ENCODE data around the gene FILIP1L. TPM values are rescaled to one million over a fixed set of nuclear protein-coding genes. Genes with fewer than 3 reads are reported as not detected.

The FILIP1L gene
- total and polyA plus RNA-seq, 2 of the 8 experiments (the other 6 are each of a cell fraction or from before 2014, with no cell fraction given) = 0.06 to 0.09 TPM

- Histone ChIP-seq H4K91ac (replicated peaks; ENCODE audit: insufficient read length, low read length) (no peak overlapping the region), H2BK120ac (replicated peaks; ENCODE audit: low read depth, low read length) (no peak overlapping the region), H3K27ac (ENCODE audit: low read depth, low read length) (no peak overlapping the region), H3K18ac (ENCODE audit: extremely low read depth, low read length) (no peak overlapping the region), H4K8ac (ENCODE audit: extremely low read depth, insufficient read depth, low read length) (no peak overlapping the region), H3K56ac (replicated peaks; ENCODE audit: insufficient read length, low read depth, low read length) (no peak overlapping the region), H3K23me2 (ENCODE audit: low read depth, low read length) (no peaks in the 10 kb centered on the region), H4K5ac (ENCODE audit: insufficient read length, low read depth, low read length) (no peak overlapping the region), H3K4ac (replicated peaks; ENCODE audit: insufficient read length, low read depth, low read length) (no peak overlapping the region), H3K9ac (replicated peaks in 1 of 4; ENCODE audit: extremely low read depth in 1 of 4, low read depth in 3 of 4, low read length in 3 of 4) (no peak overlapping the region), H3K23ac (ENCODE audit: insufficient read length) (no peak overlapping the region), H3K4me2 (ENCODE audit: insufficient read depth in 1 of 2, low read depth in 2 of 2, low read length in 2 of 2) (no peak overlapping the region), H3K36me3 (ENCODE audit: control insufficient read depth in 2 of 4, insufficient read depth in 4 of 4, low read length in 3 of 4) (no peaks in the 10 kb centered on the region), H3K14ac (ENCODE audit: insufficient read length) (no peak overlapping the region), H2AFZ (ENCODE audit: low read length) (no peak overlapping the region), H4K20me1 (replicated peaks in 1 of 2; ENCODE audit: control insufficient read depth in 1 of 2, insufficient read depth in 2 of 2, low read length in 2 of 2) (no peaks in the 10 kb centered on the region), H3K79me1 (ENCODE audit: low read depth, low read length) (no peaks in the 10 kb centered on the region), H2BK12ac (ENCODE audit: low read depth, low read length) (no peak overlapping the region), H2BK20ac (ENCODE audit: low read length) (no peak overlapping the region), H2BK5ac (ENCODE audit: low read depth, low read length) (no peak overlapping the region), H2AK5ac (ENCODE audit: low read depth, low read length) (no peak overlapping the region), H3K79me2 (ENCODE audit: control insufficient read depth in 1 of 2, insufficient read depth in 2 of 2, low read length in 2 of 2) (no peaks in the 10 kb centered on the region), H3K27me3 (replicated peaks in 1 of 4; ENCODE audit: control insufficient read depth in 3 of 4, extremely low read depth in 1 of 4, insufficient read depth in 3 of 4, low read length in 3 of 4) (no peaks in the 10 kb centered on the region), H3K4me3 (ENCODE audit: extremely low read depth in 1 of 4, insufficient read depth in 2 of 4, low read depth in 3 of 4, low read length in 4 of 4) (no peak overlapping the region), H3K4me1 (replicated peaks in 1 of 4; ENCODE audit: control insufficient read depth in 3 of 4, insufficient read depth in 4 of 4, low read length in 3 of 4) (peaks cover 0 to 6% (median 1%) of the 10 kb centered on the region in 4 experiments; a peak in 2 of 7 replicates), H3K9me3 (ENCODE audit: insufficient read depth in 2 of 2, low read depth in 1 of 2, low read length in 1 of 2) (no peaks in the 10 kb centered on the region), H2BK15ac (ENCODE audit: low read length) (no peak overlapping the region)
- CTCF ChIA-PET (ENCODE audit: partially characterized antibody) = interaction anchor here (0.5 to 3.0 kb wide), 8 partner anchors 10 to 200 kb away, joined by 3 to 7 read pairs (median 4); no protein-coding TSS in a partner anchor
- FAIRE-seq = no peak
- no peak for DNase-seq (ENCODE audit: low read depth in 1 of 2, low spot score in 2 of 2)
- POLR2A ChIA-PET (ENCODE audit: partially characterized antibody) = no interaction called here
- no peak for TF ChIP-seq CEBPB (IDR thresholded peaks at IDR 0.05; ENCODE audit: low read depth, low read length)
- TF ChIP-seq E2F6 (IDR thresholded peaks at IDR 0.05) = no peak
- TF ChIP-seq TAF7 (optimal IDR thresholded peaks at IDR 0.05; ENCODE audit: borderline replicate concordance, low read depth, low read length) = no peak
- TF ChIP-seq YY1 (IDR thresholded peaks at IDR 0.05; ENCODE audit: low read depth, low read length) = no peak
- no peak for TF ChIP-seq GABPA (IDR thresholded peaks at IDR 0.05; ENCODE audit: borderline replicate concordance, insufficient read depth, low read length)
- TF ChIP-seq KDM1A (IDR thresholded peaks at IDR 0.05; ENCODE audit: borderline replicate concordance, low read length) = no peak
- TF ChIP-seq RNF2 (IDR thresholded peaks at IDR 0.05; ENCODE audit: borderline replicate concordance, low read depth, low read length, missing control alignments, poor library complexity, severe bottlenecking) = no peak
- no peak for TF ChIP-seq ATF2 (IDR thresholded peaks at IDR 0.05; ENCODE audit: low read length)
- TF ChIP-seq CREB1 (IDR thresholded peaks at IDR 0.05) = no peak
- no peak for TF ChIP-seq TCF12 (IDR thresholded peaks at IDR 0.05; ENCODE audit: low read depth, low read length)
- no peak for TF ChIP-seq EZH2 (IDR thresholded peaks at IDR 0.05; ENCODE audit: low read depth, low read length, severe bottlenecking)
- no peak for TF ChIP-seq PHF8 (conservative IDR thresholded peaks at IDR 0.05; ENCODE audit: low read depth, low read length)
- no peak for TF ChIP-seq KDM4A (IDR thresholded peaks at IDR 0.05; ENCODE audit: low read depth, low read length, severe bottlenecking)
These were observed 69.9 kb downstream of the FILIP1L start for GRCh38 chr3:100044369-100044768.

Measured in H1 (cell line).